NCI-H187 treated with DMSO at 0.1 percent for 48 hours (cell line): Measurements from ENCODE around the gene SH2B2.
"Not testable (repeated sequence)": the region's sequence is repeated elsewhere in the genome, so short reads cannot be mapped to it uniquely, and the experiment has no call there.

Experiments
- DNase-seq: peaks from one replicate; lab custom pipeline; 2025; lab: John Stamatoyannopoulos, UW

SH2B2 gene

DNA sequence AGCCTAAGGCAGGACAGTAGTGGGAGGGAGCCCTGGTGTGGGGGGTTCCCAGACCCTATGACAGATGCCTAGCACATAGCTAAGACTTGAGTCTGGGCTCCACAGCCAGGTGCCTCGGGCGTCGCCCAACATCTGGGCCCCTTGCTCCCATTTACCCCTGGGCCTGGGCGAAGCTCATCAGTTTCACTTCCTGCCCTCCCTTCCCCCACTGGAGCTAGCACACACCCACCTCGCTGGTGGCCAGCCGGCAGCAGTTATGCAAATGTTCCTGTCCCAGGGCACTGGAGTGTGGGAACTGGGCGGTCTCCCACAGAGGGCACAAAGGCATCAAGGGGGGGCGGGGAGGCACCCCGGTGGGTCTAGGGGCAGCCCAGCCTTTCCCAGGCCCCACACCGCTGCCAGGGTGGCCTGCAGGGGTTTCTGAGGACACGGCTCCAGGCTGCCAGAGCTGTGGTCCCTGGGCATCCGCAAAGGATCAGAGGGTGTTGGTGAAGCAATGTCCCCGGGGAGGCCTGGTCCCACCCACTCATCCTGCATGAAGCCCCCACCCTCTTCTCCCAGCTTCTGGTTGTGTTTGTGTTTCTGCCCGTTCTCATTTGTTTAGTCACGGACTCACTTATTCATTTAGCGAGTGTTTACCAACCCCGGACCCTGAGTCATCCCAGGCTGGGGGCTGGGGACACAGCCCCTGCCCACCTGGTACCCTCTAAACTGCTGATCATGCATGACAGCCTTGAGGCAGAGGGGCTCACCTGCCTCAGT, 20.4 kb downstream of the SH2B2 start:
- DNase-seq = no peak

DNA sequence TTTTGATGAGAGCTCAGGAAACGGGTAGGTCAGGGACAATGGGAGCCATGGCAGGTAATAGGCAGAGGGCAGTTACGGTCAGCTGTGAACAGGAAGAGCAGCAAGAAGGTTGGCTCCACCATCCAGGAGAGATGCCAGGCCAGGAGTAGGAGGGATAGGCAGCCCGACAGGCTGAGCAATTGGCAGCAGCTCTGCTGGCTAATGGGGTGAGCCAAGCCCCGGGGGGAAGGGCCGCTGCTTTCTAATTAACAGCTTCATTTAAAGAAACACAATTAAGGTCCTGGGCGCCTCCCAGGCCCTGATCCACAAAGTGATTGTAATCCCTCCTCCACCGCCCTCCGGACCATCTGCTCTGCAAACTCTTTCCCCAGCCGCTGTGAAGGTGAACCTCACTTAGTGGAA, 23.7 kb downstream of the SH2B2 start:
- DNase-seq = no peak

DNA sequence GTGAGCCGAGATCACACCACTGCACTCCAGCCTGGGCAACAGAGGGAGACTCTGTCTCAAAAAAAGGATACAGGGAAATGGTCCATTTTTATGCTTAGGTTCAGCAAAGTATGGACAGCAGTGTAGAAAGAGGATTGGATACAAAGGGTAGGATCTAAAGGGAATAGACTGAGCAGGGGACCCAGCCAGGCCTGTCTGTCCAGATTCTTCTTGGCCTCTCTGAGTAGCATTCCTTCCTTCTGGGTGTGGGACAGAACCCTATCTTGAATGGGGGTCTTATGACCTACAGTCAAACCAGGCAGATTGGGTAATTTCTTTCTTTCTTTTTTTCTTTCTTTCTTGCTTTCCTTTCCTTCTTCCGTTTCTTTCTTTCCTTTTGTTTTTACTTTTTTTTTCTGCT, 25.6 kb downstream of the SH2B2 start:
- DNase-seq = no peak

DNA sequence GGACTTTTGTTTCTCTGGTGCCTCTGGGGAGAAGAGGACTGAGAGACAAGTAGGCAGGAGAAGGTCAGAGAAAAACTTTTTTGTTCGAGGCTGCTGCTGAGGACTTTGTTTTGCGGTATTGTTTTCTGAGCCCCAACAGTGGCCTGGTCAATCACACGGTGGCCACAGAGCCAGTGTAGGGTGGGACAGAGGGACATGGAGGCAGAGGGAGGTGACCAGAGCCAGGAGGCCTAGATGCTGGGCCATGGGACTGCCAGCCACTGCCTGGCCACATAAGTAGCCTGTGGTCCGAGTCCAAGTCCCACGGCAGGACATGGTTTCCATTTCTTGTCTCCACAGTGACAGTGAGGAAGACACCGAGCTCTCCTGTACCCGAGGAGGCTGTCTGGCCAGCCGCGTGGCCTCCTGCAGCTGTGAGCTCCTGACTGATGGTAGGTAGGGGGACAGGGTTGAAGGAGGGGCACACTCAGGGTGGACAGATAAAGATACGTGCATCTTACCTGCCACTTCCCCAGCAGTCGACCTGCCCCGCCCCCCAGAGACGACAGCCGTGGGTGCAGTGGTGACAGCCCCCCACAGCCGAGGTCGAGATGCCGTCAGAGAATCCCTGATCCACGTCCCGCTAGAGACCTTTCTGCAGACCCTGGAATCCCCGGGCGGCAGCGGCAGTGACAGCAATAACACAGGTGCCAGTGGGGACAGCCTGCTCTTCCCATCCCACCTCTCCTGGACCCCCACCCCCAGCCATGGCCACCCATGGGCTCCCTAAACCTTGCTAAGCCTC, 27.5 kb downstream of the SH2B2 start:
- DNase-seq = no peak

DNA sequence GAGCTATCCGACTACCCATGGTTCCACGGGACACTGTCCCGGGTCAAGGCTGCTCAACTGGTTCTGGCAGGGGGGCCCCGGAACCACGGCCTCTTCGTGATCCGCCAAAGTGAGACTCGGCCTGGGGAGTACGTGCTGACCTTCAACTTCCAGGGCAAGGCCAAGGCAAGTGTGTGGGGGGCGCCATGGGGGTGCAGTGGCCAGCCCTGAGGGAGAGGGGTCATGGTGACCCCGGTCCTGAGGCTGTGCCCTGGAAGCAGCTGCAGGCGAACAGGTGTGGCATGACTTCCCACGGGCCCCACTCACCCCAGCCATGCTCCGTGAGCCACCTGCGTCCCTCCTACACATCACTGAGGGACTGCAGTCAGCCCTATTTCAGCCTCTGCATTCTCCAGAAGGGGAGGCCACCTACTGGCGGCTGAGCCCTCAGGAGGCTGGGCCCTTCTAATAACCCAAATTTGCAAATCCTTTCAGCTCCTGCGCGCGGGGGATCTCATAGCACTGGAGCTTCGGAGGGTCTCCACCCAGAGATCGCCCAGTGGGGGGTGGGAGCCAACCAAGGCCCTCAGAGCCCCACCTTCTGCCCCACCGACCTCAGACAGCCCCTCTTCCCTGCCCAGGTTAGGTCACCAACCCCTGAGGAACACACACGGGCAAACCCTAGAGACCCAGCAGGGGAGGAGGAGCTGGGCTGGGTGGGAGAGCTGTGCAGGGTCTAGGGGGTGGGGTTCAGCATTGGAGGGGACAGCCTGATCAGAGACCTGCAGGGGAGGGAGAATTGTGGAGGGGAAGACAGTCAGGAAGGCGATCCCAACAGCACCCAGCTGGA, 30.8 kb downstream of the SH2B2 start:
- no peak for DNase-seq

DNA sequence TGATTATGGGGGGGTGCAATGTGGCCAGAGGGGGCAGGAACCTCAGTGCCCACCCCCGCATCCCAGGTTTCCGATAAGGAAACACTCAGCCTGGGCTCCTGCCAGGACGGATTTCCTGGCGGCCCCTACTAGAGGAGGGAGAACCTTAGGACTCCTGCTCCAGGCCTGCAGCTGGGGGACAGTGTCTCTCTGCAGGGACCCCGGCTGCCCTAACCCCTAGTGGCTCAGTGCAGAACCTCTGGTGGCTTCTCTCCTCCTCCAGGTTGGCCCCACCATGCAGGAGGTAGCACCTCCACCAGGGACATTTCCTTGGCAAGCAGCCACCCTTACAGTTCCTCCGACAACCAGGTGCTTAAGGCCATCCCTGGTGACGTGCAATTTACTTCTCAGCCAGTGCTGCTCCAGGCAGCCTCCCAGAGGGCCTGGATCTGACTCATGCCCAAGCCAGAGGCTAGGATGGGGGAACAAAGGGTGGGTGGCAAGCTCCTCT, 31.9 kb downstream of the SH2B2 start:
- no peak for DNase-seq

DNA sequence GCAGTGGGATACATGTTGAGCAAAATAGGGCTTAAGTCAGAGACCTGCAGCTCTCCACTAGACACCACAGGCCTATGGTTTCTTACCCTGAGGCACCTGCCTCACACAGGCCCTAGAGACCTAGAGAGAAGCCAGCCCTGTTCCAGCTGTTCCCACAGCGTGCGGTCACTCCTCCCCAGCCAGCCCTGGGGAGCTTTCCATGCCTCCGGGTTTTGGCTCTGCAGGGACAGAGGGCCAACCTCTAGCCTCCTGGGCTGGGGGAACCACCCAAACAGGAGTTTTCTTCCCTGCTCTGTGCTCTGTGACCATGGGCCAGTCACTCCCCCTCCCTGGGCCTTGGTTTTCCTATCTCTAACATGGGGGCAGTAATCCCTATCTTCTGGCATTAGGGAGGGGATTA, 33.0 kb downstream of the SH2B2 start:
- no peak for DNase-seq

DNA sequence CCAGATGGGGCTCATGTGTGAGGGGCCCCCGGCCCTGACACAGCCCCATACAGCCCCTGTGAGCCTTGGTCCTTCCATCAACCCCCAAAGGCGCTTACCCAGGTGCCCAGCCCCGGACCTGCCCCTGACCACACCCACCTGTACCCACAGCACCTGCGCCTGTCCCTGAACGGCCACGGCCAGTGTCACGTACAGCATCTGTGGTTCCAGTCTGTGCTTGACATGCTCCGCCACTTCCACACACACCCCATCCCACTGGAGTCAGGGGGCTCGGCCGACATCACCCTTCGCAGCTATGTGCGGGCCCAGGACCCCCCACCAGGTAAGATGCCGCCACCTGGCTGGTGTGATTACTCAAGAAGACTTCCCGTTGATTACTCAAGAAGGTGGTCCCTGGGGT, 33.5 kb downstream of the SH2B2 start:
- DNase-seq = no peak

DNA sequence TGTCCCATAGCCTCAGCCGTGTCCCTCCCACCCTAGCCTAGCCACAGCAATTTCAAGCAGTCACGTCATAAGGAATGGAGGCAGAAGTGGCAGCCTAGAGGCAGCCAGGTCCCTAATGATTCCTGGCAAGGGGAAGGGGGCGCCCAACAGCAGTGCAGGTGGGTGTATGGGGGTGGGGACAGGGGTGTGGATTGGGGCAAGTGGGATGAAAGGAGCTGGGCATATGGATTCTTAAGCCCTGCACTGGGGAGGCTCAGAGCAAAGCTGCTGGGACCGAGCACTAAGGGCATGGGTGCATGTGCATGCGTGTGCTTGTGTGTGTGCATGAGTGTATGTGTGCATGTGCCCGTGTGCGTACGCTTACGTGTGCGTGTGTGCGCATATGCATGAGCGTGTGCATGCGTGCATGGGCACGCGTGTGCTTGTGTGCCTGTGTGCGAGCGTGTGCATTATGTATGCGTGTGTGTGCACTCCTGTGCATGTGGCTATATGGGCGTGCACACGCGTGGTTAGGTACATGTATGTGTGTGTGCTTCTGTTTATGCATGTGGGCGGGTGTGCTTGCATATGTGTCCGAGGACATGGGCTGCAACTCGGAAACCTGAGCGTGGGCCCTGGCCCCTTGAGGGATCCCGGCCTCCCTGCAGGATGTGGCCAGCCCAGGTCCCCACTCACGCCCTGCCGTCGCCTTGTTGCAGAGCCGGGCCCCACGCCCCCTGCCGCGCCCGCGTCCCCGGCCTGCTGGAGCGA, 34.1 kb downstream of the SH2B2 start:
- DNase-seq = no peak

DNA sequence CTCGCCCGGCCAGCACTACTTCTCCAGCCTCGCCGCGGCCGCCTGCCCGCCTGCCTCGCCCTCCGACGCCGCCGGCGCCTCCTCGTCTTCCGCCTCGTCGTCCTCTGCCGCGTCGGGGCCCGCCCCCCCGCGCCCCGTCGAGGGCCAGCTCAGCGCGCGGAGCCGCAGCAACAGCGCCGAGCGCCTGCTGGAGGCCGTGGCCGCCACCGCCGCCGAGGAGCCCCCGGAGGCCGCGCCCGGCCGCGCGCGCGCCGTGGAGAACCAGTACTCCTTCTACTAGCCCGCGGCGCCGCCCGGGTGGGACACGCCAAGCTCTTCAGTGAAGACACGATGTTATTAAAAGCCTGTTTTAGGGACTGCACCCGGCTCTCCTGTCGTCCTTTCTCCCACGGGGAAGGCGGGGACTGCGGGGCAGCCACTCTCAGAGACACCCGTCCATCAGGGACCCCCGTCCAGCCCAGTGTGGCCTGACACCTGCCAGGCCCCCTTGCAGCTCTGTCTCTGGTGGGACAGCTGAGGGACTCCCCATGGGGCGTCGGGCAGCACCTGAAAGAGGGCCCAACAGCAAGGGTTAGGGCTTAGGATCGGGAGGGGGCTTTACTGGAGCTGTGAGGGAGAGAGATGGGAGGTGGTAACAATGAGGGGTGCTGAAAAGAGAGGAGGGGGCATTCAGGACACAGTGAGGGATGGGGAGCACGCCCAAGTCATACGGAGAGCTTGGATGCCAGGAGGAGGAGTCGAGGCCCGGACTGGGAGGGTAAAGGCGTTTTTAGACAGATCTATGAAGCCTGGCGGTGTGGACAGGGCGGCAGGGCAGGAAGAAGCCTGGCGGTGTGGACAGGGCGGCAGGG, 34.9 kb downstream of the SH2B2 start:
- DNase-seq = no peak

DNA sequence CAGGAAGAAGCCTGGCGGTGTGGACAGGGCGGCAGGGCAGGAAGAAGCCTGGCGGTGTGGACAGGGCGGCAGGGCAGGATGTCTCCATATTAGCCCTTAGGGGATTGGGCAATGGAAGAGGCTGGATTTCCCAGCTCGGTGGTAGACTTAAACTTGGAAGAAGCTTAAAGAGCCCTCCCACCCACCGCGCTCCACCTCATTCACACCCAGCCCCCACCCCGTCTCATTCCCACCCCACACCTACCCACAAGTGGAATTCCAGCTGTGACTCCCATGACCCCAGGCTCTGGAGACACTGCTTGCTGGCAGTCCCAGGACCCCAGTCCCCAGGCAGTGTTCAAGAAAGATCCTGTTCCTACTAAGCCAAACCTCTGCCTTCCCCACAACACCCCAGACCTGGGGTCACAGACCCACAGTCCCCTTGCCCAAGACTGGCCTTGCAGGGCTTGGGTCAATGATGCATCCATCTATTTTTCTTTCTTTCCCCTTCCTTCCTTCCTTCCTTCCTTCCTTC, 35.6 kb downstream of the SH2B2 start:
- no peak for DNase-seq

DNA sequence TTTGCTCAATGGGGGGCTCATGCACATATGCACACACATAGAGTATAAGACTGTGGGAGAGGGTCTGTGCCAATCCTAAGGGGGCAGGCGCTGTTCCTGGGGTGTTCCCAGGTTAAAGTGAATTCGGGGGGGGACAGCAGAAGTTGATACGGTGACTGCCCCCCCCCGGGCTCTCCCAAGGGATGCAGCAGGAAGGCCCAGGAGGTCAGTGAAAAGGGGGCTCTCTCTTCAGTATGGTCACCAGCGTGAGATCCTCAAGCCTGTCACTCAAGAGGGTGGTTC, 37.2 kb downstream of the SH2B2 start:
- DNase-seq = no peak

DNA sequence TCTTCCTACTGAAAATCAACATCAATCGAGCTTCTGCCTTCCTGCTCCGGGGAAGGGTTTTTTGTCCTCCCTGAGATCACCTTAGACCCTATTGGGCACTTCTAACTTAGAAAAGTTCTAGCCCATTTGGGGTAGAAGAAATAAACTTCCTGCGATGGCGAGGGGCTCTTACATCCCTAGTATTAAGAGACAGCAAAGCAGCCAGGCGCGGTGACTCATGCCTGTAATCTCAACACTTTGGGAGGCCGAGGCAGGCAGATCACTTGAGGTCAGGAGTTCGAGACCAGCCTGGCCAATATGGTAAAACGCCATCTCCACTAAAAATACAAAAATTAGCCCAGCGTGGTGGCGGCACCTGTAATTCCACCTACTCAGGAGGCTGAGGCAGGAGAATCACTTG, 38.4 kb downstream of the SH2B2 start:
- DNase-seq = not testable (repeated sequence)

DNA sequence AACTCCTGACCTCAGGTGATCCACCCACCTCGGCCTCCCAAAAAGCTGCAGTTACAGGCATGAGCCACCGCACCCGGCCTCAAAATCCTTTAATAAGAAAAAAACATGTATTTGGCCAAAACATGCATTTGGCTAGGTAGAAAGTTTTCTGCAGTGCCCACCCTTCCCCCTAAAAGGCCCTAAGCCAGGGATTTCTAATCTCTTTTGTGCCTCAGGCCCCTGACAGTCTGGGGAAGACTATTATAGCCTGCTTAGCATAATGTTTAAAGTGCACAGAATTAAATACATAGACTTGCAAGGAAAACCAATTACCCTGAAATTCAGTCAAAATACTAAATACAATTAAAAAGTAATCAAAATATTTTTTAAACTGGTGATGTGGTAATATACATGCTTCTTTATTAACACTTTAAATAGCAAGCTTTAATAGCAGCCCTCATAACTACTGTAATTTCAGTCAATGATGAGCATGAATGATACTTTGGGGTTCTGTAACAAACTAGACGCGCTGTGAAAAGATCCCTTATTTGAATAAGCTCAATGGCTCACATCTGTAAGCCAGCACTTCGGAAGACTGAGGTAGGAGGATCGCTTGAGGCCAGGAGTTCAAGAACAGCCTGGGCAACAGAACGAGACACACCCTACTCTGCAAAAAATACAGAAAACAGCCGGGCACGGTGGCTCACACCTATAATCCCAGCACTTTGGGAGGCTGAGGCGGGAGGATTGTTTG, 39.7 kb downstream of the SH2B2 start:
- no peak for DNase-seq

DNA sequence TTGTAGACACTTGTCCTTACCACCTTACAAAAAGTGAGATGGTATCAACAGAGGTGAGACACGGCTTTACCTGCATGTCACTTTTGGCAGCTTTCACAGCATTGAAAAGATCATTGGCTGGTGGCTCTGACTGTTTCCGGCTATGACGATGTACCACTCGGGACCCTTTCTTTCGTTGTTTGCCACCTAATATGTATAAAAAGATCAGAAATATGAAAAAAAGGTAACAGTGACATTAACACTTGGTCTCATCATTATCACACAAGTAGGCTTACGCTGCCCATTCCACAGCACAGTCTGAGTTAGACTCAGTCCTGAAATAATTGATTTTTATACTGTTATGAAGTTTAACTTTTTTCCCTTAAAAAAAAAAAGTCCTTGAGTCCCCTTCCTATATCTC, 40.5 kb downstream of the SH2B2 start:
- DNase-seq = not testable (repeated sequence)

DNA sequence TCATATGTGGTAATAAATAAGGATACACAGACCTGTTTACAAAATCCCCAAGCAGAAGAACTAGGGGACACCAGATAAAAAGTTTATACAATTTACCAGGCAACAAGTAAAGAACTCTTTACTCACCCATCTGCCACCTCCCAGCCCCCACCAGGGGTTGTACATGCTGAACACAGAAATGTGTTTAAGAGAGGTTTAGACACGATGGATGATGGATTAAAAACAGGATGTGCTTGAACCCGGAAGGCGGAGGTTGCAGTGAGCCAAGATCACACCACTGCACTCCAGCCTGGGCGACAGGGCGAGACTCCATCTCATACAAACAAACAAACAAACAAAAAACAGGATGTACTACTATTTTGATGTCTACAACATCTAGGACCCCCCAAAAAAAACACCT, 42.2 kb downstream of the SH2B2 start:
- DNase-seq = not testable (repeated sequence)

DNA sequence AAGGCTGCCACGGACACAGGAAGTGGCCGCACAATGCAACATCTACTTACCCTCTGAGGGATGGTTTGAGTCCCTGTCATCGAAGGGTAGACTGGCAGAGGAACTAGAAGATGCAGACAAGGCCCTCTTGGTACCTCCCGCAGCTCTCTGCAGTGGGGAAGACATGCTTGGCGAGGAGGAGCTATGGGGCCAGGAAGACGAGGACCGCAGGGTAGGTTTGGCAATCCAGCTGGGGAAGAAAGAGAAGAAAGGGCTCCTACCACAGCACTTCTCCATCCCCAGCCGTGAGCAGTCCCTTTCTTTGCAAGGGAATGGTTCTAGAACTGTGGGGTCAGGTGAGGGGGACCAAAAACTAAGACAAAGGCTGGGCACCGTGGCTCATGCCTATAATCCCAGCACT, 42.7 kb downstream of the SH2B2 start:
- not testable (repeated sequence) for DNase-seq

DNA sequence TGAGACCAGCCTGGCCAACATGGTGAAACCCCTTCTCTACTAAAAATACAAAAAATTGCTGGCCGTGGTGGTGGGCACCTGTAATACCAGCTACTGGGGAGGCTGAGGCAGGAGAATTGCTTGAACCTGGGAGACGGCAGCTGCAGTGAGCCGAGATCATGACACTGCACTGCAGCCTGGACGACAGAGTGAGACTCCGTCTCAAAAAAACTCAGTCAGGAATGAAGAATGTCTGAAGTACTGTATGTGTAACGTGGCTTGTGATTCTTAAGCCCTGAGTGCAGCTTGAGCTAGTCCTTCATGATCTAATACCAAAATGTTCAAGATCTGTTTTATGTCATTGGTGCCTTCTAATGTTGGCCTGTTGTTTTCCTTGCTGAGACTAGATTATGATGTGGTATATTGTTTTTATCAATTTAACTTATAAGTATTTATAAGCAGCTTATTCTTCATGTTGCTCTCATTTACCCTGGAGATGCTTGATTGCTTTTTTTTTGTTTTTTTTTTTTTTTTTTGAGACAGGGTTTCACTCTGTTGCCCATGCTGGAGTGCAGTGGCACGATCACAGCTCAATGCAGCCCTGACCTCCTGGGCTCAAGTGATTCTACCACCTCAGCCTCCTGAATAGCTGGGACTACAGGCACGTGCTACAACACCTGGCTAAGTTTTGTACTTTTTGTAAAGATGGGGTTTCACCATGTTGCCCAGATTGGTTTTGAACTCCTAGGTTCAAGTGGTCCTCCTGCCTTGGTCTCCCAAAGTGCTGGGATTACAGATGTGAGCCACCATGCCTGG, 44.2 kb downstream of the SH2B2 start:
- not testable (repeated sequence) for DNase-seq

DNA sequence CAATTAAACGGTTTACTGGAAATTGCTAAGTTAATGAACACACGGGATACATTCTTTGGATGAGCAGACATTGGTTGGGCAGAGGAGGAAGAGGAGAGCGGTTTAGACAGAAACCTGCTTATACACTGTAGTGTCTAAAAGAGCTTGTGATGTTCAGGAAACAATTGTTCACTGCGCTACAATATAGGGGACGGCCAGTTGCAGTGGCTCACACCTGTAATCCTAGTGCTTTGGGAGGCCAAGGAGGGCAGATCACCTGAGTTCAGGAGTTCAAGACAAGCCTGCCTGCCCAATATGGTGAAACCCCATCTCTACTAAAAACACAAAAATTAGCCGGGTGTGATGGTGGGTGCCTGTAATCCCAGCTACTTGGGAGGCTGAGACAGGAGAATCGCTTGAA, 48.9 kb downstream of the SH2B2 start:
- not testable (repeated sequence) for DNase-seq
